ENCODE measurements around the gene TPD52L1.

DNA sequence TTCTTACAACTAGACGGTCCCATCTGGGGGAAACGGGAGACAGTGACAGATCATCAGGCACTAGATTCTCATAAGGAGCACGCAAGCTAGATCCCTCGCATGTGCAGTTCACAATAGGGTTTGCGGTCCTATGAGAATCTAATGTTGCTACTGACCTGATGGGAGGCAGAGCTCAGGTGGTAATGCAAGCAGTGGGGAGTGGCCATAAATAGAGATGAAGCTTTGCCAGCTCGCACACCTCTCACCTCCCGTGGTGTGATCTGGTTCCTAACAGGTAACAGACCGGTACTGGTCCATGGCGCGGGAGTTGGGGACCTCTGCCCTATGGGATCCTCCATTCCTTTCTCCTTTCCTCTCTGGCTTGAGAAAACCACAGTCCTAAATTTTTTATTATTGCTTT lies 63.8 kb downstream of the TPD52L1 start:
- TF ChIP-seq, protein P1, sequence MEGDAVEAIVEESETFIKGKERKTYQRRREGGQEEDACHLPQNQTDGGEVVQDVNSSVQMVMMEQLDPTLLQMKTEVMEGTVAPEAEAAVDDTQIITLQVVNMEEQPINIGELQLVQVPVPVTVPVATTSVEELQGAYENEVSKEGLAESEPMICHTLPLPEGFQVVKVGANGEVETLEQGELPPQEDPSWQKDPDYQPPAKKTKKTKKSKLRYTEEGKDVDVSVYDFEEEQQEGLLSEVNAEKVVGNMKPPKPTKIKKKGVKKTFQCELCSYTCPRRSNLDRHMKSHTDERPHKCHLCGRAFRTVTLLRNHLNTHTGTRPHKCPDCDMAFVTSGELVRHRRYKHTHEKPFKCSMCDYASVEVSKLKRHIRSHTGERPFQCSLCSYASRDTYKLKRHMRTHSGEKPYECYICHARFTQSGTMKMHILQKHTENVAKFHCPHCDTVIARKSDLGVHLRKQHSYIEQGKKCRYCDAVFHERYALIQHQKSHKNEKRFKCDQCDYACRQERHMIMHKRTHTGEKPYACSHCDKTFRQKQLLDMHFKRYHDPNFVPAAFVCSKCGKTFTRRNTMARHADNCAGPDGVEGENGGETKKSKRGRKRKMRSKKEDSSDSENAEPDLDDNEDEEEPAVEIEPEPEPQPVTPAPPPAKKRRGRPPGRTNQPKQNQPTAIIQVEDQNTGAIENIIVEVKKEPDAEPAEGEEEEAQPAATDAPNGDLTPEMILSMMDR (IDR thresholded peaks at IDR 0.05), result no peak
- TF ChIP-seq EZH2 (IDR thresholded peaks at IDR 0.05; ENCODE audit: borderline replicate concordance, insufficient read depth, low read depth, low read length, poor library complexity, severe bottlenecking), result no peak
